ENCODE results near the gene UBAP2L.
"Not testable (repeated sequence)": the region's sequence is repeated elsewhere in the genome, so short reads cannot be mapped to it uniquely, and the experiment has no call there.

The UBAP2L gene

DNA sequence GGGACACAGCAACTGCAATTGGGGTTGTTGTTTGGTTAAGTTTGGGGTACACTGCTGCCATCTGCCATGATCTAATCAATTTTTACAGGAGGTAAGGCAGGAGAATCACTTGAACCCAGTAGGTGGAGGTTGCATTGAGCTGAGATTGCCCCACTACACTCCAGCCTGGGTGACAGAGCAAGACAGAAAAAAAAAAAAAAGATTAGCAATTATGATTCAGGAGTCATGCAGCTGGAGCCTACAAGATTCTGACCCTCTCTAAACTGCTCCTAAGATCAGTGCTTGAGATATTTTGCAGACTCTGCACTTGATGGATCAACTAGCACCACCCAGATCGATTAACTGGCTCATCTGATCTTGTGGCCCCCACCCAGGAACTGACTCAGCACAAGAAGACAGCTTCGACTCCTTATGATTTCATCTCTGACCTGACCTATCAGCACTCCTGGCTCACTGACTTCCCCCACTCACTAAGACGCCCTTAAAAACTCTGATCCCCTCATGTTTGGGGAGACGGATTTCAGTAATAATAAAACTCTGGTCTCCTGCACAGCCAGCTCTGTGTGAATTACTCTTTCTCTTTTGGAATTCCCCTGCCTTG, 87.0 kb downstream of the UBAP2L start:
- DNase-seq (ENCODE audit: low read depth) = not testable (repeated sequence)

- DNase-seq (ENCODE audit: low read depth) = not testable (repeated sequence)
Observed at GRCh38 chr1:154309136-154309535, 88.4 kb downstream of the UBAP2L start.

DNA sequence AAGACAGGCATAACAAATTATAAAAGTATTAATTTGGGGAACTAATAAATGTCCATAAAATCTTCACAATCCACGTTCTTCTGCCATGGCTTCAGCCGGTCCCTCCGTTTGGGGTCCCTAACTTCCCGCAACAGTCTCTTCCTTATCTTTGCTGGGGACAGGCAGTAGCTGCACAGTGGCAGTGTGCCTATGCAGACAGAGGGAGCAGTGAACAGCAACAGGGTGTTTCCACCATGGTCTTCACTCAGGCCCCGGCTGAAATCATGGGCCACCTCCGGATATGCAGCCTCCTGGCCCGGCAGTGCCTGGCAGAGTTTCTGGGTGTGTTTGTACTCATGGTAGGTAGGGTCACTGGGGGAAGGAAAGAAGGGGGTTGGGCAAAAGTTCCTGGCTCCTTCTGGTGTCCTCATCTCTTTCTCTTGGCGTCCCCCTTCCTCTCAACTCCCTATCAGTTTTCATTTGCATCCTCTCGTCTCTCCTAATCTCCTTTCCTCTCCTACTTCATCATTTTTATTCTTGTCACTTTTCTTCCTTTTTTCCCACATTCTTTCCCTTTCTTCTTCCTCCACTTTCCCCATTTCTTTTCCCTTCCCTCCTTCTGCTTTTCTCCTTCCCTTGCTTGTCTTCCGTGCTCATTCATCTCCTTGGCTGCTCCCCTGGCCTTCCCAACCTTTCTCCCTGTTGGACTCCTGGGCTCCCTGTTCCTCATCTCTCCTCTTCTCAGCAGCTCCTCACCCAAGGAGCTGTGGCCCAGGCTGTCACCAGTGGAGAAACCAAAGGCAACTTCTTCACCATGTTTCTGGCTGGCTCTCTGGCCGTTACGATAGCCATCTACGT, 91.7 kb downstream of the UBAP2L start:
- DNase-seq (ENCODE audit: low read depth) = not testable (repeated sequence)

- no peak for DNase-seq (ENCODE audit: low read depth)
Observed at GRCh38 chr1:154313066-154313356, 92.3 kb downstream of the UBAP2L start.

DNA sequence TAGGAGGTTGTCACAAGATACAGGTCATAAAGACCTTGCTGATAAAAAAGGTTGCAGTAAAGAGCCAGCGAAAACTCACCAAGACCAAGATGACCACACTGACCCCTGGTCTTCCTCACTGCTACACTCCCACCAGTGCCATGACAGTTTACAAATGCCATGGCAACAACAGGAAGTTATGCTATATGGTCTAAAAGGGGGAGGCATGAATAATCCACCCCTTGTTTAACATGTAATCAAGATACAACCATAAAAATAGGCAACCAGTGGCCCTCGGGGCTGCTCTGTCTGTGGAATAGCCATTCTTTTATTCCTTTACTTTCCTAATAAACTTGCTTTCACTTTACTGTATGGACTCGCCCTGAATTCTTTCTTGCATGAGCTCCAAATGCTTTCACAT, 93.5 kb downstream of the UBAP2L start:
- DNase-seq (ENCODE audit: low read depth) = not testable (repeated sequence)

GRCh38 chr1:154316704-154317103, 95.9 kb downstream of the UBAP2L start:
- DNase-seq (ENCODE audit: low read depth) = no peak

GRCh38 chr1:154318386-154318785, 97.6 kb downstream of the UBAP2L start:
- DNase-seq (ENCODE audit: low read depth) = no peak

Data from iris pigment epithelial cell (primary cell).